OCI-LY3 (cell line): ENCODE results near the gene MLLT10.
A peak's percentile ranks its signal among the peaks of the same experiment; 100 is the strongest.

Experiments used
- H2AFZ ChIP-seq: fragments of 200-600, 300-600 bp; shearing (Covaris generic); 2 replicates; pipeline ENCODE4 v1.6.0; 2014; ENCODE audit warnings: antibody characterized with exemption, low read depth, low read length
- H3K27ac ChIP-seq: fragments of 200-600, 300-600 bp; sonication (generic); 2 replicates; pipeline ENCODE4 v1.5.1; 2014; ENCODE audit warnings: mild to moderate bottlenecking, low read length, moderate library complexity, mixed read lengths
- H3K27me3 ChIP-seq: fragments of 200-600, 300-600 bp; sonication (generic); 2 replicates; pipeline ENCODE4 v1.6.1; 2014; ENCODE audit warnings: low read depth, low read length, mixed read lengths
- H3K36me3 ChIP-seq: fragments of 200-600, 300-600 bp; sonication (generic); replicated peaks from 2 replicates; pipeline ENCODE3; 2014; ENCODE audit warnings: low read depth, low read length, mixed read lengths
- H3K4me1 ChIP-seq: fragments of 300-600, 200-600 bp; sonication (generic); 2 replicates; pipeline ENCODE4 v1.6.1; 2014; ENCODE audit warnings: low read length, mixed read lengths
- H3K4me2 ChIP-seq: fragments of 200-600, 300-600 bp; sonication (generic); 2 replicates; pipeline ENCODE4 v1.6.1; 2014; ENCODE audit warnings: low read length, mixed read lengths
- H3K4me3 ChIP-seq: fragments of 300-600, 200-600 bp; sonication (generic); 2 replicates; pipeline ENCODE4 v1.5.1; 2014; ENCODE audit warnings: antibody characterized with exemption, mild to moderate bottlenecking, low read length, moderate library complexity
- H3K79me2 ChIP-seq: fragments of 300-600, 200-600 bp; shearing (Covaris generic); 2 replicates; pipeline ENCODE4 v1.6.1; 2014; ENCODE audit warnings: mild to moderate bottlenecking, low read length, mixed read lengths
- H3K9ac ChIP-seq: fragments of 300-600, 200-600 bp; shearing (Covaris generic); 2 replicates; pipeline ENCODE4 v1.6.0; 2014; ENCODE audit warnings: mild to moderate bottlenecking, low read length, moderate library complexity
- H3K9me3 ChIP-seq: fragments of 200-600, 300-600 bp; shearing (Covaris generic); 2 replicates; pipeline ENCODE4 v1.6.1; 2014; ENCODE audit warnings: low read length, mixed read lengths; ENCODE audit not compliant: insufficient read depth
- H4K20me1 ChIP-seq: fragments of 200-600, 300-600 bp; sonication (generic); 2 replicates; pipeline ENCODE4 v1.6.1; 2016; ENCODE audit warnings: low read length, mixed read lengths; ENCODE audit not compliant: insufficient read depth
- EZH2phosphoT487 ChIP-seq: fragments of 200-600 bp; shearing (Covaris generic); IDR thresholded peaks from 2 replicates; pipeline ENCODE4 v1.6.1; 2018; ENCODE audit warnings: antibody characterized with exemption, mixed run types, low read depth
- TF ChIP-seq, protein P1 (sequence below): fragments of 200-600, 300-600 bp; sonication (generic); IDR thresholded peaks from 2 replicates; pipeline ENCODE4 v1.5.1; 2014; ENCODE audit warnings: antibody characterized with exemption, low read length, low read depth

The MLLT10 gene

GRCh38 chr10:21518641-21519396, 15.2 kb upstream of the MLLT10 start:
- no peaks in the 10 kb centered on the region for H3K9me3 ChIP-seq
- H4K20me1 ChIP-seq, result no peaks in the 10 kb centered on the region
- H3K4me1 ChIP-seq, result peaks cover 18% of the 10 kb centered on the region
- peaks cover 28% of the 10 kb centered on the region for H3K27me3 ChIP-seq
- H3K79me2 ChIP-seq, result no peaks in the 10 kb centered on the region
- TF ChIP-seq EZH2phosphoT487, result no peak
- TF ChIP-seq, protein P1, sequence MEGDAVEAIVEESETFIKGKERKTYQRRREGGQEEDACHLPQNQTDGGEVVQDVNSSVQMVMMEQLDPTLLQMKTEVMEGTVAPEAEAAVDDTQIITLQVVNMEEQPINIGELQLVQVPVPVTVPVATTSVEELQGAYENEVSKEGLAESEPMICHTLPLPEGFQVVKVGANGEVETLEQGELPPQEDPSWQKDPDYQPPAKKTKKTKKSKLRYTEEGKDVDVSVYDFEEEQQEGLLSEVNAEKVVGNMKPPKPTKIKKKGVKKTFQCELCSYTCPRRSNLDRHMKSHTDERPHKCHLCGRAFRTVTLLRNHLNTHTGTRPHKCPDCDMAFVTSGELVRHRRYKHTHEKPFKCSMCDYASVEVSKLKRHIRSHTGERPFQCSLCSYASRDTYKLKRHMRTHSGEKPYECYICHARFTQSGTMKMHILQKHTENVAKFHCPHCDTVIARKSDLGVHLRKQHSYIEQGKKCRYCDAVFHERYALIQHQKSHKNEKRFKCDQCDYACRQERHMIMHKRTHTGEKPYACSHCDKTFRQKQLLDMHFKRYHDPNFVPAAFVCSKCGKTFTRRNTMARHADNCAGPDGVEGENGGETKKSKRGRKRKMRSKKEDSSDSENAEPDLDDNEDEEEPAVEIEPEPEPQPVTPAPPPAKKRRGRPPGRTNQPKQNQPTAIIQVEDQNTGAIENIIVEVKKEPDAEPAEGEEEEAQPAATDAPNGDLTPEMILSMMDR, result no peak
- H3K36me3 ChIP-seq, result no peaks in the 10 kb centered on the region
- no peak overlapping the region for H3K27ac ChIP-seq
- 0 out of 2 replicates have a peak overlapping the region, but pooled peaks have one; percentile 86 for H2AFZ ChIP-seq
- peak overlapping the region; percentile 22; the same call in 1 of the 2 replicates for H3K9ac ChIP-seq
- peak overlapping the region; percentile 99 for H3K4me2 ChIP-seq
- peak overlapping the region; percentile 90 for H3K4me3 ChIP-seq

GRCh38 chr10:21519397-21519933, 14.6 kb upstream of the MLLT10 start:
- Histone ChIP-seq H3K79me2 (no peaks in the 10 kb centered on the region), H3K27me3 (peaks cover 28% of the 10 kb centered on the region), H3K4me1 (peaks cover 18% of the 10 kb centered on the region), H2AFZ (peak overlapping the region; percentile 86), H3K9me3 (no peaks in the 10 kb centered on the region), H4K20me1 (no peaks in the 10 kb centered on the region), H3K9ac (peak overlapping the region; percentile 46), H3K36me3 (no peaks in the 10 kb centered on the region), H3K4me3 (peak overlapping the region; percentile 90), H3K27ac (no peak overlapping the region), H3K4me2 (peak overlapping the region; percentile 99)
- TF ChIP-seq, protein P1, result no peak
- TF ChIP-seq EZH2phosphoT487, result no peak

GRCh38 chr10:21519941-21520436, 14.0 kb upstream of the MLLT10 start:
- peaks cover 18% of the 10 kb centered on the region for H3K4me1 ChIP-seq
- H3K27me3 ChIP-seq, result peaks cover 27% of the 10 kb centered on the region
- no peaks in the 10 kb centered on the region for H3K36me3 ChIP-seq
- H2AFZ ChIP-seq, result peak overlapping the region; percentile 86
- no peaks in the 10 kb centered on the region for H3K79me2 ChIP-seq
- H3K9me3 ChIP-seq, result no peaks in the 10 kb centered on the region
- H3K27ac ChIP-seq, result no peak overlapping the region
- TF ChIP-seq EZH2phosphoT487, result no peak
- TF ChIP-seq, protein P1, result no peak
- no peaks in the 10 kb centered on the region for H4K20me1 ChIP-seq
- H3K4me3 ChIP-seq, result peak overlapping the region; percentile 90
- peak overlapping the region; percentile 46 for H3K9ac ChIP-seq
- peak overlapping the region; percentile 99 for H3K4me2 ChIP-seq

DNA sequence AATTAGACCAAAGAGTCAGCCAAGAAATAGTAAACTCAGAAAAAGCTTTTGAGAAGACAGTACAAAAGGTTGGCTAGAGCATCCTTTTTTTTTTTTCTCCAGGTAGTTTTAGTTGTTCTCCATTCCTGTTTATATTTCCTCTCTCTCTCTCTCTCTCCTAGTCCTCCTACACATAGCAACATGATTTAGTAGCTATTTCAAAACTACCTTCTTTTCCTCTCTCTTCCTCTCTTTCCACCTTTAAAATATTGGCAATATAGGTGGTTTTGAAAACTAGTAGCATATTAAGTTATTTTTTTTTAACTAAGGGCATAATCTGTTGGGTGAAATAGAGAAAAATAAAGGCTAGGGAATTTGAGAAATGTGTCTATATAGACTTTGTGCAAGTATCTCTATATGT, 13.5 kb upstream of the MLLT10 start:
- Histone ChIP-seq H3K27ac (no peak overlapping the region), H3K4me1 (peaks cover 18% of the 10 kb centered on the region), H3K4me2 (0 out of 2 replicates have a peak overlapping the region, but pooled peaks have one; percentile 99), H3K36me3 (no peaks in the 10 kb centered on the region), H3K79me2 (no peaks in the 10 kb centered on the region), H2AFZ (no peak overlapping the region), H3K9me3 (no peaks in the 10 kb centered on the region), H4K20me1 (no peaks in the 10 kb centered on the region), H3K9ac (no peak overlapping the region), H3K4me3 (no peak overlapping the region), H3K27me3 (peaks cover 22% of the 10 kb centered on the region)
- TF ChIP-seq, protein P1, result no peak
- no peak for TF ChIP-seq EZH2phosphoT487
